ENCODE results near the gene PTPN1.

The PTPN1 gene

GRCh38 chr20:50514035-50514337 lies 3.8 kb downstream of the PTPN1 start:
- Histone ChIP-seq H3K36me3 (ENCODE audit: insufficient read depth, low read length) (no peaks in the 10 kb centered on the region), H3K4me1 (ENCODE audit: insufficient read depth, low read length) (peaks cover 32% of the 10 kb centered on the region), H3K9ac (ENCODE audit: low read depth, low read length) (no peak overlapping the region; the same call in 1 of the 2 replicates)

GRCh38 chr20:50514750-50515149 lies 4.6 kb downstream of the PTPN1 start:
- Histone ChIP-seq H3K4me1 (ENCODE audit: insufficient read depth, low read length) (peaks cover 37% of the 10 kb centered on the region), H3K36me3 (ENCODE audit: insufficient read depth, low read length) (no peaks in the 10 kb centered on the region), H3K9ac (ENCODE audit: low read depth, low read length) (no peak overlapping the region), H3K9me3 (ENCODE audit: control insufficient read depth, insufficient read depth, low read length) (no peaks in the 10 kb centered on the region)

More at GRCh38 chr20:50514035-50514337, 3.8 kb downstream of the PTPN1 start:
- H3K9me3 ChIP-seq (ENCODE audit: control insufficient read depth, insufficient read depth, low read length) = no peaks in the 10 kb centered on the region

GRCh38 chr20:50515471-50516106 lies 5.4 kb downstream of the PTPN1 start:
- Histone ChIP-seq H3K9ac (ENCODE audit: low read depth, low read length) (no peak overlapping the region), H3K9me3 (ENCODE audit: control insufficient read depth, insufficient read depth, low read length) (no peaks in the 10 kb centered on the region), H3K36me3 (ENCODE audit: insufficient read depth, low read length) (no peaks in the 10 kb centered on the region), H3K4me1 (ENCODE audit: insufficient read depth, low read length) (peaks cover 37% of the 10 kb centered on the region)

GRCh38 chr20:50516180-50516934 lies 6.2 kb downstream of the PTPN1 start:
- no peaks in the 10 kb centered on the region for H3K9me3 ChIP-seq (ENCODE audit: control insufficient read depth, insufficient read depth, low read length)
- no peaks in the 10 kb centered on the region for H3K36me3 ChIP-seq (ENCODE audit: insufficient read depth, low read length)
- H3K4me1 ChIP-seq (ENCODE audit: insufficient read depth, low read length) = peaks cover 32% of the 10 kb centered on the region
- no peak overlapping the region for H3K9ac ChIP-seq (ENCODE audit: low read depth, low read length)

- no peak overlapping the region for H3K9ac ChIP-seq (ENCODE audit: low read depth, low read length)
- H3K36me3 ChIP-seq (ENCODE audit: insufficient read depth, low read length) = no peaks in the 10 kb centered on the region
- H3K4me1 ChIP-seq (ENCODE audit: insufficient read depth, low read length) = peaks cover 26% of the 10 kb centered on the region
- H3K9me3 ChIP-seq (ENCODE audit: control insufficient read depth, insufficient read depth, low read length) = no peaks in the 10 kb centered on the region
Measured at GRCh38 chr20:50516935-50517816, 7.0 kb downstream of the PTPN1 start.

GRCh38 chr20:50517817-50518154 lies 7.6 kb downstream of the PTPN1 start:
- Histone ChIP-seq H3K4me1 (ENCODE audit: insufficient read depth, low read length) (peaks cover 25% of the 10 kb centered on the region), H3K36me3 (ENCODE audit: insufficient read depth, low read length) (no peaks in the 10 kb centered on the region), H3K9me3 (ENCODE audit: control insufficient read depth, insufficient read depth, low read length) (no peaks in the 10 kb centered on the region), H3K9ac (ENCODE audit: low read depth, low read length) (no peak overlapping the region)

GRCh38 chr20:50518270-50518721 lies 8.1 kb downstream of the PTPN1 start:
- no peaks in the 10 kb centered on the region for H3K36me3 ChIP-seq (ENCODE audit: insufficient read depth, low read length)
- H3K4me1 ChIP-seq (ENCODE audit: insufficient read depth, low read length) = peaks cover 25% of the 10 kb centered on the region
- no peaks in the 10 kb centered on the region for H3K9me3 ChIP-seq (ENCODE audit: control insufficient read depth, insufficient read depth, low read length)
- no peak overlapping the region for H3K9ac ChIP-seq (ENCODE audit: low read depth, low read length)

- Histone ChIP-seq H3K9ac (ENCODE audit: low read depth, low read length) (no peak overlapping the region), H3K36me3 (ENCODE audit: insufficient read depth, low read length) (no peaks in the 10 kb centered on the region), H3K4me1 (ENCODE audit: insufficient read depth, low read length) (peaks cover 23% of the 10 kb centered on the region), H3K9me3 (ENCODE audit: control insufficient read depth, insufficient read depth, low read length) (no peaks in the 10 kb centered on the region)
Measured at GRCh38 chr20:50519036-50519762, 9.0 kb downstream of the PTPN1 start.

- no peak overlapping the region for H3K9ac ChIP-seq (ENCODE audit: low read depth, low read length)
- no peaks in the 10 kb centered on the region for H3K9me3 ChIP-seq (ENCODE audit: control insufficient read depth, insufficient read depth, low read length)
- H3K36me3 ChIP-seq (ENCODE audit: insufficient read depth, low read length) = no peaks in the 10 kb centered on the region
- H3K4me1 ChIP-seq (ENCODE audit: insufficient read depth, low read length) = peaks cover 23% of the 10 kb centered on the region
Measured at GRCh38 chr20:50520222-50520880, 10.2 kb downstream of the PTPN1 start.

- Histone ChIP-seq H3K4me1 (ENCODE audit: insufficient read depth, low read length) (peaks cover 23% of the 10 kb centered on the region), H3K36me3 (ENCODE audit: insufficient read depth, low read length) (no peaks in the 10 kb centered on the region), H3K9me3 (ENCODE audit: control insufficient read depth, insufficient read depth, low read length) (no peaks in the 10 kb centered on the region), H3K9ac (ENCODE audit: low read depth, low read length) (no peak overlapping the region)
Measured at GRCh38 chr20:50521221-50522052, 11.3 kb downstream of the PTPN1 start.

GRCh38 chr20:50522053-50522674 lies 12.0 kb downstream of the PTPN1 start:
- no peaks in the 10 kb centered on the region for H3K9me3 ChIP-seq (ENCODE audit: control insufficient read depth, insufficient read depth, low read length)
- peaks cover 23% of the 10 kb centered on the region for H3K4me1 ChIP-seq (ENCODE audit: insufficient read depth, low read length)
- H3K9ac ChIP-seq (ENCODE audit: low read depth, low read length) = no peak overlapping the region
- no peaks in the 10 kb centered on the region for H3K36me3 ChIP-seq (ENCODE audit: insufficient read depth, low read length)

GRCh38 chr20:50523552-50524167 lies 13.5 kb downstream of the PTPN1 start:
- no peaks in the 10 kb centered on the region for H3K9me3 ChIP-seq (ENCODE audit: control insufficient read depth, insufficient read depth, low read length)
- no peak overlapping the region for H3K9ac ChIP-seq (ENCODE audit: low read depth, low read length)
- no peaks in the 10 kb centered on the region for H3K36me3 ChIP-seq (ENCODE audit: insufficient read depth, low read length)
- peaks cover 16% of the 10 kb centered on the region for H3K4me1 ChIP-seq (ENCODE audit: insufficient read depth, low read length)

Measured in ES-I3 (cell line).